ENCODE results near the gene CEP104. TPM values are rescaled to one million over a fixed set of nuclear protein-coding genes. Genes with fewer than 3 reads are reported as not detected.

CEP104 gene
- total and polyA plus RNA-seq, 9 of the 15 experiments (the other 6 are each of a cell fraction or from before 2014, with no cell fraction given): 11.2 to 63.4 (median 42.6) TPM

DNA sequence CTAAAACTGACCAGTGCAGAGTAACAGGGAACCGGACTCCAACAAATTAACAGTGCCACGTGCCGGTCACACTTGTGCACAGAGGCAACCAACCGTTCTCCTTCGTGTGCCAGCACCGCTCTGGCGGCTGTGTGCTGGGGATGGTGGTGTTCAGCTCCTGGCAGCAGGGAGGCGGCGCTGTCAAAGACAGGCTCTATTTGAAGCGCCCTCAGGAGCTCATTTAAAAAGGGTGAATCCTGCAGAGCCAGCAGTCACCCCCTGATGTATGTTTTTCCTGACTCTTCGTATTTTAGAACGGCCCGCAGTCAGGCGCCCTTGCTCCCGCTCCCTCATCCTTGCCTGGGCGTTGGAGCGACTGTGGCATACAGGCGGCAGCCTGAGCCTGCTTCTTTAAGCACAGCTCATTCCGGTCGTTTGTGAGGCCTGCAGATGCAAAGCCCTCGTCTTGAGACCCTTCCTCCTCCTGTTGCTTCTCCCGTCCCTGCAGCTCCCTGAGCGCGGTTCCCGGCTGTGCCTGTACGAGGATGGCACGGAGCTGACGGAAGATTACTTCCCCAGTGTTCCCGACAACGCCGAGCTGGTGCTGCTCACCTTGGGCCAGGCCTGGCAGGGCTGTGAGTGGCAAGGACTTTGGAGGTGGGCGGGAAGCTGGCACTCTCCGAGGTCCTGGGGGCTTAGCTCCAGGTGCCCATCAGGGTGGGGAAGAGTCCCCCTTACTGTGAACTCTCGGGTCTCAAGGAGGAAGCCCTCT lies 1.4 kb upstream of the CEP104 start (continued):
- TF ChIP-seq E2F6 (IDR thresholded peaks at IDR 0.05; ENCODE audit: borderline replicate concordance in 1 of 2, extremely low read depth in 1 of 2, insufficient read depth in 1 of 2, insufficient read length in 1 of 2, low read depth in 1 of 2, low read length in 1 of 2, poor library complexity in 1 of 2, severe bottlenecking in 1 of 2) (peak; percentile 42 to 75), NBN (IDR thresholded peaks at IDR 0.05; ENCODE audit: low read depth) (no peak), TRIM24 (IDR thresholded peaks at IDR 0.05) (no peak), MAX (CRISPR knock-in tag; IDR thresholded peaks at IDR 0.05) (peak; percentile 73), MGA (IDR thresholded peaks at IDR 0.05) (peak; percentile 75), L3MBTL2 (IDR thresholded peaks at IDR 0.05) (peak; percentile 73; the same call in 1 of the 2 replicates), KLF16 (IDR thresholded peaks at IDR 0.05) (no peak), PCBP2 (IDR thresholded peaks at IDR 0.05; ENCODE audit: low read depth, low read length, poor library complexity, severe bottlenecking) (no peak), HCFC1 (IDR thresholded peaks at IDR 0.05; ENCODE audit: low read depth, low read length) (0 out of 2 replicates have a peak, but pooled peaks have one; percentile 12), ZNF316 (IDR thresholded peaks at IDR 0.05) (peak; percentile 6; the same call in 1 of the 2 replicates), ZNF23 (CRISPR knock-in tag; IDR thresholded peaks at IDR 0.05) (no peak)
- TF ChIP-seq, protein P1, sequence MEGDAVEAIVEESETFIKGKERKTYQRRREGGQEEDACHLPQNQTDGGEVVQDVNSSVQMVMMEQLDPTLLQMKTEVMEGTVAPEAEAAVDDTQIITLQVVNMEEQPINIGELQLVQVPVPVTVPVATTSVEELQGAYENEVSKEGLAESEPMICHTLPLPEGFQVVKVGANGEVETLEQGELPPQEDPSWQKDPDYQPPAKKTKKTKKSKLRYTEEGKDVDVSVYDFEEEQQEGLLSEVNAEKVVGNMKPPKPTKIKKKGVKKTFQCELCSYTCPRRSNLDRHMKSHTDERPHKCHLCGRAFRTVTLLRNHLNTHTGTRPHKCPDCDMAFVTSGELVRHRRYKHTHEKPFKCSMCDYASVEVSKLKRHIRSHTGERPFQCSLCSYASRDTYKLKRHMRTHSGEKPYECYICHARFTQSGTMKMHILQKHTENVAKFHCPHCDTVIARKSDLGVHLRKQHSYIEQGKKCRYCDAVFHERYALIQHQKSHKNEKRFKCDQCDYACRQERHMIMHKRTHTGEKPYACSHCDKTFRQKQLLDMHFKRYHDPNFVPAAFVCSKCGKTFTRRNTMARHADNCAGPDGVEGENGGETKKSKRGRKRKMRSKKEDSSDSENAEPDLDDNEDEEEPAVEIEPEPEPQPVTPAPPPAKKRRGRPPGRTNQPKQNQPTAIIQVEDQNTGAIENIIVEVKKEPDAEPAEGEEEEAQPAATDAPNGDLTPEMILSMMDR (IDR thresholded peaks at IDR 0.05 in 2 of 3, conservative IDR thresholded peaks at IDR 0.05 in 1 of 3; ENCODE audit: insufficient read depth in 2 of 3, low read depth in 1 of 3, low read length in 3 of 3): peak in 2 of 3 experiments; percentile 47 to 58; a peak in 4 of 6 replicates
